Neural progenitor cell (in vitro differentiated cells): ENCODE measurements around the gene AFF1.

Source experiments
- CTCF ChIP-seq: fragments of 200-600 bp; sonication (generic); IDR thresholded peaks from 2 replicates; pipeline ENCODE4 v1.5.1; 2017; ENCODE audit warnings: antibody characterized with exemption, mild to moderate bottlenecking
- EZH2 ChIP-seq: fragments of 200-600 bp; sonication (generic); IDR thresholded peaks from 2 replicates; pipeline ENCODE4 v1.6.1; 2017; ENCODE audit warnings: antibody characterized with exemption, mild to moderate bottlenecking, moderate library complexity
- EZH2phosphoT487 ChIP-seq: fragments of 200-600 bp; sonication (generic); IDR thresholded peaks from 2 replicates; pipeline ENCODE4 v1.6.1; 2017; ENCODE audit warnings: antibody characterized with exemption

GRCh38 chr4:87122252-87122651 is 187.4 kb downstream of the AFF1 start:
- TF ChIP-seq CTCF (no peak), EZH2phosphoT487 (no peak), EZH2 (no peak)
